DMS79 (cell line): ENCODE measurements around the gene MECR.

Experiments
- DNase-seq: peaks from one replicate; lab custom pipeline; 2025; lab: John Stamatoyannopoulos, UW

MECR gene

GRCh38 chr1:29202053-29202452 lies 28.7 kb downstream of the MECR start:
- no peak for DNase-seq

- DNase-seq = no peak
These were observed 29.1 kb downstream of the MECR start for GRCh38 chr1:29201595-29202051.

- no peak for DNase-seq
These were observed 29.7 kb downstream of the MECR start for GRCh38 chr1:29200906-29201594.

GRCh38 chr1:29197993-29198392 lies 32.7 kb downstream of the MECR start:
- no peak for DNase-seq

- DNase-seq = peak; percentile 59
These were observed 33.2 kb downstream of the MECR start for GRCh38 chr1:29197590-29197924.

- DNase-seq = no peak
These were observed 33.7 kb downstream of the MECR start for GRCh38 chr1:29196863-29197589.

- peak; percentile 73 for DNase-seq
These were observed 34.8 kb downstream of the MECR start for GRCh38 chr1:29195881-29196291.

GRCh38 chr1:29193879-29194455 lies 36.8 kb downstream of the MECR start:
- no peak for DNase-seq

GRCh38 chr1:29190718-29191117 lies 40.0 kb downstream of the MECR start:
- DNase-seq = no peak

- no peak for DNase-seq
These were observed 44.0 kb downstream of the MECR start for GRCh38 chr1:29186707-29187106.

GRCh38 chr1:29186252-29186651 lies 44.5 kb downstream of the MECR start:
- no peak for DNase-seq

- no peak for DNase-seq
These were observed 47.4 kb downstream of the MECR start for GRCh38 chr1:29183287-29183686.

GRCh38 chr1:29181413-29182225 lies 49.1 kb downstream of the MECR start, which contains the start of gene SRSF4:
Gene SRSF4, minus strand, starts transcription at chr1:29181900. Its CDS starts 148 bp downstream, at chr1:29181752.
- peak; percentile 98 for DNase-seq

- DNase-seq = no peak
These were observed 50.0 kb downstream of the MECR start for GRCh38 chr1:29180497-29181412.

- DNase-seq = no peak
These were observed 51.0 kb downstream of the MECR start for GRCh38 chr1:29179641-29180184.

- no peak for DNase-seq
These were observed 53.6 kb downstream of the MECR start for GRCh38 chr1:29177022-29177705.

GRCh38 chr1:29176576-29176975 lies 54.2 kb downstream of the MECR start:
- no peak for DNase-seq

- no peak for DNase-seq
These were observed 58.3 kb downstream of the MECR start for GRCh38 chr1:29172415-29172939.

- no peak for DNase-seq
These were observed 59.2 kb downstream of the MECR start for GRCh38 chr1:29171521-29171920.

GRCh38 chr1:29171089-29171488 lies 59.6 kb downstream of the MECR start:
- DNase-seq = no peak
